ENCODE results near the gene SF3B1. TPM values are rescaled to one million over a fixed set of nuclear protein-coding genes. Genes with fewer than 3 reads are reported as not detected.
"Not testable (repeated sequence)": the region's sequence is repeated elsewhere in the genome, so short reads cannot be mapped to it uniquely, and the experiment has no call there.

SF3B1 gene
- total RNA-seq, 1 experiment from 2014 or later: 156 TPM

DNA sequence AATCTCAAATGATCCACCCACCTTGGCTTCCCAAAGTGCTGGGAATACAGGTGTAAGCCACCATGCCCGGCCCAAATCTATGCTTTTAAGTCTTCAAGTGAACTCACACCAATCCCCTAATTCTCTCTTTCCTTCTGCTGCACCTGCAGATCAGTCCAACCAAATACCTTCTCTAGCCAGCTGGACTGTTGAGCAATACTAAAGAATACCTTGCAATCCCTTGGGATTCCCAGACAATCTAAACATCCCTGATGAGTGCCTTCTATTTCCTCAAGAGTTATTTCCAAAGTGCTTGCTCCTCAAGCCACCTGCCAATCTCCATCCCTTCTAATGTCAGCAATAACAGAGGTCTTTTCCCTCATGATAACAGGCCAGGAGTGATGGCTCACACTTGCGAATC lies 48.6 kb downstream of the SF3B1 start:
- no peaks in the 10 kb centered on the region for H3K27me3 ChIP-seq (ENCODE audit: insufficient read depth, low read depth)
- peaks cover 2% of the 10 kb centered on the region; the same call in 1 of the 2 replicates for H4K20me1 ChIP-seq (ENCODE audit: insufficient read depth)
- H3F3A ChIP-seq (ENCODE audit: insufficient read depth, low read depth): peaks cover 16% of the 10 kb centered on the region
- no TSS peak for BruUV-seq (replicated peaks)
- no peak overlapping the region for H3K4me3 ChIP-seq
- no peaks in the 10 kb centered on the region for H3K79me2 ChIP-seq (ENCODE audit: low read depth)
- no peaks in the 10 kb centered on the region for H3K9me2 ChIP-seq (ENCODE audit: insufficient read depth)
- H3K4me2 ChIP-seq: no peak overlapping the region
- POLR2A ChIA-PET (ENCODE audit: unreplicated experiment): no interaction called here
- no peak for DNase-seq
- H2AFZ ChIP-seq: no peak overlapping the region
- CTCF ChIA-PET: no interaction called here
- H3K9me3 ChIP-seq (ENCODE audit: insufficient read depth, low read depth): no peaks in the 10 kb centered on the region
- no peak for TF ChIP-seq EZH2 (IDR thresholded peaks at IDR 0.05; ENCODE audit: low read depth)
- TF ChIP-seq, protein P1, sequence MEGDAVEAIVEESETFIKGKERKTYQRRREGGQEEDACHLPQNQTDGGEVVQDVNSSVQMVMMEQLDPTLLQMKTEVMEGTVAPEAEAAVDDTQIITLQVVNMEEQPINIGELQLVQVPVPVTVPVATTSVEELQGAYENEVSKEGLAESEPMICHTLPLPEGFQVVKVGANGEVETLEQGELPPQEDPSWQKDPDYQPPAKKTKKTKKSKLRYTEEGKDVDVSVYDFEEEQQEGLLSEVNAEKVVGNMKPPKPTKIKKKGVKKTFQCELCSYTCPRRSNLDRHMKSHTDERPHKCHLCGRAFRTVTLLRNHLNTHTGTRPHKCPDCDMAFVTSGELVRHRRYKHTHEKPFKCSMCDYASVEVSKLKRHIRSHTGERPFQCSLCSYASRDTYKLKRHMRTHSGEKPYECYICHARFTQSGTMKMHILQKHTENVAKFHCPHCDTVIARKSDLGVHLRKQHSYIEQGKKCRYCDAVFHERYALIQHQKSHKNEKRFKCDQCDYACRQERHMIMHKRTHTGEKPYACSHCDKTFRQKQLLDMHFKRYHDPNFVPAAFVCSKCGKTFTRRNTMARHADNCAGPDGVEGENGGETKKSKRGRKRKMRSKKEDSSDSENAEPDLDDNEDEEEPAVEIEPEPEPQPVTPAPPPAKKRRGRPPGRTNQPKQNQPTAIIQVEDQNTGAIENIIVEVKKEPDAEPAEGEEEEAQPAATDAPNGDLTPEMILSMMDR (conservative IDR thresholded peaks at IDR 0.05): no peak
- H3K4me1 ChIP-seq (replicated peaks; ENCODE audit: insufficient read depth): no peaks in the 10 kb centered on the region
- H3K36me3 ChIP-seq (ENCODE audit: low read depth): no peaks in the 10 kb centered on the region
- H3K27ac ChIP-seq: no peak overlapping the region
- intact Hi-C loops (cut with micrococcal nuclease; ENCODE audit: unreplicated experiment): no loop called here

DNA sequence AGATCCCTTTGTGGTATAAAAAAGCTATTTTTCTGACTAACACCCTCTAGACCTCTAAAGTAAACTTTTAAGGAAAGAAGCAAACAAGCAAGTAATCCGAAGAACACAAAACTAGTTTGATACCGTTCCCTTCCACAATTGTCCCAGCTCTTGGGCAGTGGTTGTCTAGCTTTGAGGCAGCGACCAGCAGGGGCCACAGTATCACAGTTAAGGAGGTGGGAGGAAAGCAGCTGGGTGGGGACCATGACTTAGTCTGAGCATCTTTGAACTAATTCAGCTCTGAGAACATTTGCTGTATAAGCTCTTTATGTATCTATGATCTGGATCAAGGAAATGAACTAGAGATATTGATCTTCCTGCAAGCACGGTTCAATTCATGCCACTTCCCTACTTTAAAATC lies 51.0 kb downstream of the SF3B1 start:
- no peak for DNase-seq
- H4K20me1 ChIP-seq (ENCODE audit: insufficient read depth): no peaks in the 10 kb centered on the region
- no peak overlapping the region for H3K4me2 ChIP-seq
- H3K36me3 ChIP-seq (ENCODE audit: low read depth): no peaks in the 10 kb centered on the region
- H3K79me2 ChIP-seq (ENCODE audit: low read depth): no peaks in the 10 kb centered on the region
- H3K9me3 ChIP-seq (ENCODE audit: insufficient read depth, low read depth): no peaks in the 10 kb centered on the region
- POLR2A ChIA-PET (ENCODE audit: unreplicated experiment): no interaction called here
- no TSS peak for BruUV-seq (replicated peaks)
- no peak overlapping the region for H3K27ac ChIP-seq
- H3K27me3 ChIP-seq (ENCODE audit: insufficient read depth, low read depth): no peaks in the 10 kb centered on the region
- H2AFZ ChIP-seq: no peak overlapping the region
- no peaks in the 10 kb centered on the region for H3K4me1 ChIP-seq (replicated peaks; ENCODE audit: insufficient read depth)
- TF ChIP-seq EZH2 (IDR thresholded peaks at IDR 0.05; ENCODE audit: low read depth): no peak
- TF ChIP-seq, protein P1 (conservative IDR thresholded peaks at IDR 0.05): no peak
- intact Hi-C loops (cut with micrococcal nuclease; ENCODE audit: unreplicated experiment): no loop called here
- H3F3A ChIP-seq (ENCODE audit: insufficient read depth, low read depth): peaks cover 3% of the 10 kb centered on the region; the same call in 1 of the 2 replicates
- CTCF ChIA-PET: no interaction called here
- H3K4me3 ChIP-seq: no peak overlapping the region
- H3K9me2 ChIP-seq (ENCODE audit: insufficient read depth): no peaks in the 10 kb centered on the region

- Histone ChIP-seq H3K9me3 (ENCODE audit: insufficient read depth, low read depth) (no peaks in the 10 kb centered on the region), H3K4me2 (no peak overlapping the region), H3K4me3 (no peak overlapping the region), H3K27me3 (ENCODE audit: insufficient read depth, low read depth) (no peaks in the 10 kb centered on the region), H3K79me2 (ENCODE audit: low read depth) (no peaks in the 10 kb centered on the region), H3K27ac (no peak overlapping the region), H3K9me2 (ENCODE audit: insufficient read depth) (no peaks in the 10 kb centered on the region), H2AFZ (no peak overlapping the region), H3F3A (ENCODE audit: insufficient read depth, low read depth) (no peaks in the 10 kb centered on the region), H4K20me1 (ENCODE audit: insufficient read depth) (no peaks in the 10 kb centered on the region), H3K4me1 (replicated peaks; ENCODE audit: insufficient read depth) (no peaks in the 10 kb centered on the region), H3K36me3 (ENCODE audit: low read depth) (no peaks in the 10 kb centered on the region)
- POLR2A ChIA-PET (ENCODE audit: unreplicated experiment): interaction anchor here (0.9 kb wide), 1 partner anchor 70 kb away, joined by 3 read pairs; no protein-coding TSS in a partner anchor
- CTCF ChIA-PET: interaction anchor here (1.1 kb wide), 1 partner anchor 268 kb away, joined by 5 read pairs; no protein-coding TSS in a partner anchor
- BruUV-seq (replicated peaks): no TSS peak
- no peak for TF ChIP-seq EZH2 (IDR thresholded peaks at IDR 0.05; ENCODE audit: low read depth)
- TF ChIP-seq, protein P1 (conservative IDR thresholded peaks at IDR 0.05): no peak
- intact Hi-C loops (cut with micrococcal nuclease; ENCODE audit: unreplicated experiment): no loop called here
- DNase-seq: no peak
Observed at GRCh38 chr2:197381641-197382040, 53.2 kb downstream of the SF3B1 start.

GRCh38 chr2:197379918-197380309 lies 54.9 kb downstream of the SF3B1 start:
- BruUV-seq (replicated peaks); H3K27me3 ChIP-seq (ENCODE audit: insufficient read depth, low read depth); H2AFZ ChIP-seq; H3F3A ChIP-seq (ENCODE audit: insufficient read depth, low read depth); H3K4me2 ChIP-seq; H3K9me3 ChIP-seq (ENCODE audit: insufficient read depth, low read depth); H3K4me3 ChIP-seq; DNase-seq; H3K4me1 ChIP-seq (replicated peaks; ENCODE audit: insufficient read depth); H3K9me2 ChIP-seq (ENCODE audit: insufficient read depth); H3K36me3 ChIP-seq (ENCODE audit: low read depth); H4K20me1 ChIP-seq (ENCODE audit: insufficient read depth); H3K79me2 ChIP-seq (ENCODE audit: low read depth); H3K27ac ChIP-seq; POLR2A ChIA-PET (ENCODE audit: unreplicated experiment): not testable (repeated sequence)
- intact Hi-C loops (cut with micrococcal nuclease; ENCODE audit: unreplicated experiment): loop anchor here (2.0 to 10.0 kb wide), 3 partner anchors 65 to 529 kb away; partner anchors contain the start of genes ANKRD44 and PGAP1
- CTCF ChIA-PET: interaction anchor here (0.6 kb wide), 1 partner anchor 175 kb away, joined by 3 read pairs; no protein-coding TSS in a partner anchor

DNA sequence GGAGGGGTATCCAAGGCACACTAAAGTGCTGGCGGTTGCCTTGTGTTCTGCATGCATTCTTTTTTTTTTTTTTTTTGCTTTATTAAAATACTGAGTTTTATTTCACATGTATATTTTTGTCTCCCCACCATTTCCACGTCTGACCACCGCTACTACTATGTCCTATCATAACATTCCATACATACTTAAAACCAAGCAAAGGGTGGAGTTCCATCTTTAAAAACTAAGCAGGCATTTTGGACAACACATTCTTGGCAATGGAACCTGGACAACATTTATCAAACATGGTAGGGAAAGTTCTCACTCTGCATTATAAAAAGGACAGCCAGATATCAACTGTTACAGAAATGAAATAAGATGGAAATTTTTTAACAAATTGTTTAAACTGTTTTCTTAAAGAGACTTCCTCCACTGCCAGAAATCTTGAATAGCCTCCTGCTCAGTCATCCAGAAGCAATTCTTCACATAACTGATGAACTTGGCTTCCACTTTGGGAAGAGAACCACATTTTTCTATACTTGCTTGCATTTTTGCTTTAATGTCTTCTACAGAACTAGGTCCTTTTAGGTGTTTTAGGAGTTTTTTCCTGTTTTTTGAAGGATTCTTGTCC lies 55.4 kb downstream of the SF3B1 start:
- BruUV-seq (replicated peaks); CTCF ChIA-PET; H4K20me1 ChIP-seq (ENCODE audit: insufficient read depth); H3K9me3 ChIP-seq (ENCODE audit: insufficient read depth, low read depth); DNase-seq; H3K79me2 ChIP-seq (ENCODE audit: low read depth); H3K27me3 ChIP-seq (ENCODE audit: insufficient read depth, low read depth); H3K4me1 ChIP-seq (replicated peaks; ENCODE audit: insufficient read depth); H3K4me2 ChIP-seq; H3K36me3 ChIP-seq (ENCODE audit: low read depth); H3F3A ChIP-seq (ENCODE audit: insufficient read depth, low read depth); H2AFZ ChIP-seq; H3K4me3 ChIP-seq; POLR2A ChIA-PET (ENCODE audit: unreplicated experiment); H3K9me2 ChIP-seq (ENCODE audit: insufficient read depth); H3K27ac ChIP-seq: not testable (repeated sequence)
- intact Hi-C loops (cut with micrococcal nuclease; ENCODE audit: unreplicated experiment): loop anchor here (2.0 to 10.0 kb wide), 3 partner anchors 65 to 529 kb away; partner anchors contain the start of genes ANKRD44 and PGAP1
